Esophagus squamous epithelium (tissue), 5 donors: ENCODE measurements around the gene LRRK2. TPM values are rescaled to one million over a fixed set of nuclear protein-coding genes. Genes with fewer than 3 reads are reported as not detected.

Source experiments
- DNase-seq: peaks from one replicate; lab custom pipeline; 2025; lab: John Stamatoyannopoulos, UW
- H3K27ac ChIP-seq, 4 donors: fragments of 200-600 bp; sonication (generic); one replicate each; pipeline ENCODE4 v1.5.1; 2016 to 2019; ENCODE audit warnings: mild to moderate bottlenecking in 1 of 4
- H3K27me3 ChIP-seq, 4 donors: fragments of 200-600 bp; sonication (generic); 1 replicate in 3 of 4; 2 replicates in 1 of 4; pipeline versions ENCODE4 v1.5.1 to v1.6.0; 2017 to 2021; ENCODE audit warnings: antibody characterized with exemption in 1 of 4
- H3K36me3 ChIP-seq, 3 donors: fragments of 200-600 bp; sonication (generic); one replicate each; pipeline ENCODE4 v1.5.1; 2016 to 2019
- H3K4me1 ChIP-seq, 3 donors: fragments of 200-600 bp; sonication (generic); one replicate each; pipeline ENCODE4 v1.5.1; 2017 to 2019
- H3K4me3 ChIP-seq, 4 donors: fragments of 200-600 bp; sonication (generic); 1 replicate in 3 of 4; 2 replicates in 1 of 4; pipeline ENCODE4 v1.5.1; 2016 to 2019; ENCODE audit warnings: mild to moderate bottlenecking in 2 of 4, moderate library complexity in 1 of 4
- H3K9me3 ChIP-seq, 3 donors: fragments of 200-600 bp; sonication (generic); one replicate each; pipeline ENCODE4 v1.5.1; 2016 to 2019
- POLR2A ChIP-seq, 4 donors: fragments of 450-650 bp; IDR thresholded peaks; one replicate each; pipeline ENCODE4 v1.6.1; 2017; ENCODE audit warnings: antibody characterized with exemption in 4 of 4, mild to moderate bottlenecking in 4 of 4, moderate library complexity in 3 of 4
- WGBS, 2 donors: methylation state at CpG; one replicate each; pipeline ENCODE4 v1.1.5; 2018; 5-methylcytosine and 5-hydroxymethylcytosine counted together
- intact Hi-C: fragments of 100-400 bp; cut with DNase I; formaldehyde crosslinking; loops from one replicate; pipeline ENCODE4 v1.15.0; 2022
- total RNA-seq, 4 donors: library from RNA; depleted of rRNA; stranded (reverse); fragments of >200 nt; gene quantifications; one replicate each; pipeline ENCODE4 v1.1.0, GENCODE V29; 2016
- TF ChIP-seq, protein P1 (sequence below), 6 experiments: fragments of 450-650 bp in 4 of 6; fragments of 200-600 bp in 2 of 6; sonication (generic) in 2 of 6; IDR thresholded peaks; one replicate each; pipeline ENCODE4 v1.5.1; 2016 to 2019; ENCODE audit warnings: antibody characterized with exemption in 6 of 6, mild to moderate bottlenecking in 4 of 6, moderate library complexity in 4 of 6
- donor health status: DM: yes; HTN: yes; CAD: no.

The LRRK2 gene
- total RNA-seq, 4 donors from 2014 or later: 10.9 to 21.4 (median 13.4) TPM

DNA sequence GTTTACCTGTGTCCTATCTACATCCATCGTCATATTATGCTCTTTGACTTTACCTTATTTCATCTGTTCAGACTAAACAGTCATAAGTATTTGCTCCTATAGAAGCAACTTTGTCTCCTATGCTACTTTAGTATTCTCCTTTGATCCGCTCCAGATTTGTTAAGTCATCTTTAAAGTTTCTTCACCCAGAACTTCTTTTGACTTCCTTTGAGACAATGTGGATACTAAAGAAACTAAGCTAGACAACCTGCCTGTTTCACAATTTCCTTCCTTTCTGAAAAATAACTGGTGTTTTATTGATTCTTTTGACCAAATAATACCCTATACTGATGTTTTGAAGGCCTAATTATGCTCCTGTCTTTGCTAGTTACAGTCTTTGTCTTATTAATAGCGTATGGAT, 30.0 kb upstream of the LRRK2 start:
- intact Hi-C loops: no loop called here
- H3K27ac ChIP-seq: no peak overlapping the region
- H3K4me3 ChIP-seq: no peak overlapping the region
- H3K36me3 ChIP-seq: no peaks in the 10 kb centered on the region
- WGBS, 2 donors: 91 to 97% methylated on average over 3 of the region's 3 CpGs
- DNase-seq: no peak
- no peaks in the 10 kb centered on the region for H3K4me1 ChIP-seq
- H3K27me3 ChIP-seq: no peaks in the 10 kb centered on the region
- no peak for TF ChIP-seq POLR2A (IDR thresholded peaks at IDR 0.05)
- TF ChIP-seq, protein P1, sequence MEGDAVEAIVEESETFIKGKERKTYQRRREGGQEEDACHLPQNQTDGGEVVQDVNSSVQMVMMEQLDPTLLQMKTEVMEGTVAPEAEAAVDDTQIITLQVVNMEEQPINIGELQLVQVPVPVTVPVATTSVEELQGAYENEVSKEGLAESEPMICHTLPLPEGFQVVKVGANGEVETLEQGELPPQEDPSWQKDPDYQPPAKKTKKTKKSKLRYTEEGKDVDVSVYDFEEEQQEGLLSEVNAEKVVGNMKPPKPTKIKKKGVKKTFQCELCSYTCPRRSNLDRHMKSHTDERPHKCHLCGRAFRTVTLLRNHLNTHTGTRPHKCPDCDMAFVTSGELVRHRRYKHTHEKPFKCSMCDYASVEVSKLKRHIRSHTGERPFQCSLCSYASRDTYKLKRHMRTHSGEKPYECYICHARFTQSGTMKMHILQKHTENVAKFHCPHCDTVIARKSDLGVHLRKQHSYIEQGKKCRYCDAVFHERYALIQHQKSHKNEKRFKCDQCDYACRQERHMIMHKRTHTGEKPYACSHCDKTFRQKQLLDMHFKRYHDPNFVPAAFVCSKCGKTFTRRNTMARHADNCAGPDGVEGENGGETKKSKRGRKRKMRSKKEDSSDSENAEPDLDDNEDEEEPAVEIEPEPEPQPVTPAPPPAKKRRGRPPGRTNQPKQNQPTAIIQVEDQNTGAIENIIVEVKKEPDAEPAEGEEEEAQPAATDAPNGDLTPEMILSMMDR (IDR thresholded peaks at IDR 0.05): no peak
- no peaks in the 10 kb centered on the region for H3K9me3 ChIP-seq

DNA sequence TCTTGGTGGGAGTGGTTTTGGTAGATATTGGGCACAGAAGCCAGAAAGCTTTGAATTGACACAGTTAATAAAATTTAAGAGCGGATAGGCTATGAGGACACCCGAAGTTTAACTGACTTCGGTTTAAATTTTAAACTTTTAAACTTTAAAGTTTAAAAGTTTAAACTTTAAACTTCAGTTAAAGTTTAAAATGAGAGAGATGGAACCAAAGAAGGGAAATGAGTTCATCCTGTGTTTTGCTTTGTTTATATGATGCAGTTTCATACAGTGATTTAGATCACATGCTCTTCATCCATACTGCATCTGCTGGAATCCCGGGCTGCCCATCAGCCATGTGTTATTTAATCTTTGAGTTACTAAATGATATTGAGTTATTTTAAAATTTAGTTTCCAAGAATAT, 27.2 kb upstream of the LRRK2 start:
- intact Hi-C loops: no loop called here
- Histone ChIP-seq H3K27me3 (no peaks in the 10 kb centered on the region), H3K4me3 (no peak overlapping the region), H3K9me3 (no peaks in the 10 kb centered on the region), H3K36me3 (no peaks in the 10 kb centered on the region), H3K4me1 (no peaks in the 10 kb centered on the region), H3K27ac (no peak overlapping the region)
- no peak for DNase-seq
- no peak for TF ChIP-seq POLR2A (IDR thresholded peaks at IDR 0.05)
- TF ChIP-seq, protein P1 (IDR thresholded peaks at IDR 0.05): no peak
- WGBS, 2 donors: 87 to 92% methylated on average over 4 of the region's 4 CpGs

DNA sequence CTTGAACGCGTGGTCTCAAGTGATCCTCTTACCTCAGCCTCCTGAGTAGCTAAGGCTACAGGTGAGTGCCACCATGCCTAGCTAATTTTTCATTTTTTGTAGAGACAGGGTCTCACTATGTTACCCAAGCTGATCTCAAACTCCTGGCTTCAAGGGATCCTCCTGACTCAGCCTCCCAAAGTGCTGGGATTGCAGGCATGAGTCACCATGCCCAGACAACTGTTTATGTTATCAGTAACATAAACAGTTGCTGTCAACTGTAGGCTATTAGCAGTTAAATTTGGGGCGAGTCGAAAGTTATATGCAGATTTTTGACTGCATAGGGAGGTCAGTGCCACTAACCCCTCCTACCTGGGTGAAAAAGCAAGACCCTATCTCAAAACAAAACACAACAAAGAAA, 26.2 kb upstream of the LRRK2 start:
- Histone ChIP-seq H3K36me3 (no peaks in the 10 kb centered on the region), H3K27ac (no peak overlapping the region)
- no peak for TF ChIP-seq POLR2A (IDR thresholded peaks at IDR 0.05)
- TF ChIP-seq, protein P1 (IDR thresholded peaks at IDR 0.05): no peak

DNA sequence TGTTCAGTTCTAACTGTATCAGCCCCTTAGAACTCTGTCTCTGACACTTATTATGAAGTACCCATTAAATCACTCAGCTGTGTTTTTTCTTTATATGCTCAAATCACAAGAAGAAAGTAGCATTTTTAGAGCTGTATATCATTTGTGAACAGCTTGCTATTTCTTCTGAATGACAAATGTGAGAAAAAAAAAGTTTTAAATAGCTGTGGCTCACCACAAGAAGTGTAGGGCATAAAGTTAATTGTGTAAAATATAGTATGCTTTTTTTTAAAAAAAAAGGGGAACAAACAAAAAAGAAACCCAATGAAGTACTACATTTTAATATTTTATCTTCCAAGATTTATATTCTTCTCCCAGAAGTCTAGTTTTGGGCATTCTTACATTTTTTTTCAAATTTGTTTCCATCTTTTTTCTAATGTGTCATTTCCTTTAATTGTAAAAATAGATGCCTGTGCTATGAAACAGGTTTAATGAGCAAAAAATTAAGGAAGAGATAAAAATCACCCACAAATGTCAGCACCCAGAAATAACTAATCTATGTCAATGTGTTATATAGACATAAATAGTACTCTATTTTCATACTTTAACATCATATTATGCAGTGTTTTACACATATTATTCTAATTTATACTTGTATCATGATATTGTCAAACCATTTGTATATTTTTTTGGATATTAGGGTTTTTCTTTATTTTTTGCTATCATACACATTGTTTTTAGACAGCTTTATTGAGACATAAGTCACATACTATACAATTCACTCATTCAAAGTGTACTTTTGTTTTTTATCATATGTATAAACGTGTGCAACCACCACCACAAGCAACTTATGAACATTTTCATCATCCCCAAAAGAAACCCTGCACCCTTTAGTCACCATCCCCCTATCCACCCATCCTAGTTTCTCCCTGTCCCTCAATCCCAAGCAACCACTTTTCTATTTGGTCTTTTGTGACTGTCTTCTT, 22.4 kb upstream of the LRRK2 start:
- DNase-seq: no peak
- intact Hi-C loops: no loop called here
- Histone ChIP-seq H3K36me3 (no peaks in the 10 kb centered on the region), H3K27me3 (no peaks in the 10 kb centered on the region), H3K27ac (no peak overlapping the region), H3K4me1 (peaks cover 0 to 7% (median 0%) of the 10 kb centered on the region in 3 donors), H3K4me3 (no peak overlapping the region), H3K9me3 (no peaks in the 10 kb centered on the region)
- TF ChIP-seq, protein P1 (IDR thresholded peaks at IDR 0.05): no peak
- no peak for TF ChIP-seq POLR2A (IDR thresholded peaks at IDR 0.05)
- 34 to 58% methylated on average over 1 of the region's 1 CpG for WGBS, 2 donors

More for the DNA sequence above, 26.2 kb upstream of the LRRK2 start:
- Histone ChIP-seq H3K4me3 (no peak overlapping the region), H3K27me3 (no peaks in the 10 kb centered on the region), H3K4me1 (no peaks in the 10 kb centered on the region), H3K9me3 (no peaks in the 10 kb centered on the region)
- no peak for DNase-seq
- intact Hi-C loops: no loop called here
- WGBS, 2 donors: 83 to 92% methylated on average over 4 of the region's 4 CpGs

DNA sequence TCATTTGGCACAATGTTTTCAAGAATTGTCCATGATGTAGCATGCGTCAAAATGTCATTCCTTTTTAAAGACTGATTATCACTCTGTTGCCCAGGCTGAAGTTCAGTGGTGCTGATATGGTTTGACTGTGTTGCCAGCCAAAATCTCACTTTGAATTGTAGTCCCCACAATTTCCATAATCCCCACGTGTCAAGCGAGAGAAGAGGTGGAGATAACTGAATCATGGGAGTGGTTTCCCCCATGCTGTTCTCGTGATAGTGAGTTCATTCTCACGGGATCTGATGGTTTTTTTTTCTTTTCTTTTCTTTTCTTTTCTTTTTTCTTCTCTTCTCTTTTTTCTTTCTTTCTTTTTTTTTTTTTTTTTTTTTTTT, 21.8 kb upstream of the LRRK2 start:
- intact Hi-C loops: no loop called here
- Histone ChIP-seq H3K36me3 (no peaks in the 10 kb centered on the region), H3K4me1 (peaks cover 0 to 14% (median 2%) of the 10 kb centered on the region in 3 donors), H3K27ac (no peak overlapping the region), H3K9me3 (no peaks in the 10 kb centered on the region), H3K4me3 (no peak overlapping the region), H3K27me3 (no peaks in the 10 kb centered on the region)
- no peak for TF ChIP-seq POLR2A (IDR thresholded peaks at IDR 0.05)
- TF ChIP-seq, protein P1 (IDR thresholded peaks at IDR 0.05): no peak
- no peak for DNase-seq
- 67 to 84% methylated on average over 5 of the region's 5 CpGs for WGBS, 2 donors
